ENCODE data around the gene CORO2A.
"Not testable (repeated sequence)": the region's sequence is repeated elsewhere in the genome, so short reads cannot be mapped to it uniquely, and the experiment has no call there.

Gene CORO2A

GRCh38 chr9:98078895-98079294 lies 113.5 kb downstream of the CORO2A start:
- no peak for DNase-seq

GRCh38 chr9:98076514-98076890 lies 115.9 kb downstream of the CORO2A start:
- DNase-seq, result not testable (repeated sequence)

DNA sequence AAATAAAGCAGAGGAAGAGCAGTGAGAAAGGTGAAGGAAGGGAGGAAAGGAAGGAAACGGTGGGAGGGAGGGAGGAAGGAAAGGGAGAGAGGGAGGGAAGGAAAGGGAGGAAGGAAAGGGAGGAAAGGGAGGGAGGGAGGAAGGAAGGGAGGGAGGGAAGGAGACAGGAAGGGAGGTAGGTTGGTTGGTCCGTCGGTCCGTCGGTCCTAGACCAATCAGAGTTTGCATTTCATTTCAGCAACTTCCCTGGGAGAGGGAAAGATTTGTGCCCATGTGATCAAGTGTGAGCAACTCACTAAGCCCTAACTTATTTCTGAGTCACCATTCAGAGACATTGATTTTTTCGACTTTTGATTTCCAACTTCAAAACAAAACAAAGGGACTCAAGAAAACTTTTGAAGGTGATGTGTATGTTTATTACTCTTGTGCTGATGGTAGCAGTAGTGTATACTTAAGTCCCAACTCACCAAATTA lies 117.1 kb downstream of the CORO2A start:
- DNase-seq, result no peak

DNA sequence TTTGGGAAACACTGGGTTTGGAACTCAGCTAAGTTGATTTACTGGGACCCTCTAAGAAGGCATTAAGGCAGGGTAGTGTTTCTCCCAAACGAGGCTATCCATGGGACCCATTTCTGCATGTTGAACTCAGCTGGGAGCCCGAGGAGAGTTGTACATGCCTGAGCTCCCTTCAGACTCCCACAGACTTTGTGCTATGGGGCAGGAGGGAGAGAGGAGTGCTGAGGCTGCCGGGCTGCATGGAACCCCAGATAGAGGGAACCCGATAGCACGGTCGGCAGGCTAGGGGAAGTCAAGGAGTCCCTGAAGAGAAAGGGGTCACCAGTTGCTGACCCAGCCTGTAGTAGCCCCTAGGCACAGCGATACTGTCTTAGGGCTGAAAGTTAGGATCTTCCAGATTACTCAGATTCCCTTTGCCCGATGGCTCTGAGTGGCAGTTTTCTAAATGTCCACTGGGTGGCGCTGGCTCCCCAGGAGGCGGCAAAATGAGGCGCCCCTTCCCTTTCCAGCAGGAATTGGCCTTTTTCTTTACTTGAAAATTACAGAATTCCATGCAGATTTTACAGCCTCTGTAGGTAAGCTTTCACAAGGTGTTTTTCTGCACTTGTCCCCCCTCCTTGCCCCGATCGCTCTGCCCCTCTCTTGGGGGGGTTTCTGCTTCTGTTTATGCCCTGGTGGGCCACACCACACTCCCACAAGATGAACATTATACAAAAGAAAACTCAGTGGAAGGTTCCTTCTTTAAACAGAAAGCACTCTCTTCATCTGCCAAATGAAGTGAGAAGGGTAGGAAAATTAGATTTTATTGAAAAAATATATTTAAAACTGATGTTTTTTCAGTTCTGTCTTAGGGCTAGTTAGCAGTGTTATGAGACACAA lies 118.1 kb downstream of the CORO2A start:
- DNase-seq, result peak; percentile 1 to 55

- DNase-seq, result no peak
Observed at GRCh38 chr9:98071737-98072136, 120.7 kb downstream of the CORO2A start.
